SK-N-DZ (cell line): Measurements from ENCODE around the gene PRDM1.

Experiments used
- DNase-seq: peaks from one replicate; pipeline ENCODE4 v3.0.0-alpha.2; 2015; ENCODE audit warnings: low spot score

PRDM1 gene

GRCh38 chr6:106094964-106095335, 8.8 kb downstream of the PRDM1 start:
- no peak for DNase-seq

GRCh38 chr6:106097411-106098231, 11.5 kb downstream of the PRDM1 start:
- no peak for DNase-seq

- DNase-seq = no peak
Measured at GRCh38 chr6:106098383-106099234, 12.5 kb downstream of the PRDM1 start.

- DNase-seq = no peak
Measured at GRCh38 chr6:106099235-106099537, 13.1 kb downstream of the PRDM1 start.

GRCh38 chr6:106100755-106101154, 14.6 kb downstream of the PRDM1 start:
- no peak for DNase-seq

- DNase-seq = no peak
Measured at GRCh38 chr6:106101466-106101865, 15.3 kb downstream of the PRDM1 start.

GRCh38 chr6:106102034-106102433, 15.9 kb downstream of the PRDM1 start:
- DNase-seq = no peak

- DNase-seq = no peak
Measured at GRCh38 chr6:106102967-106103727, 17.0 kb downstream of the PRDM1 start.

- no peak for DNase-seq
Measured at GRCh38 chr6:106103728-106104109, 17.6 kb downstream of the PRDM1 start.

- DNase-seq = no peak
Measured at GRCh38 chr6:106104476-106104875, 18.3 kb downstream of the PRDM1 start.

GRCh38 chr6:106104941-106105340, 18.8 kb downstream of the PRDM1 start:
- DNase-seq = no peak

- no peak for DNase-seq
Measured at GRCh38 chr6:106105493-106105892, 19.4 kb downstream of the PRDM1 start.

GRCh38 chr6:106106276-106107042, 20.3 kb downstream of the PRDM1 start:
- DNase-seq = no peak

- no peak for DNase-seq
Measured at GRCh38 chr6:106107043-106107613, 21.0 kb downstream of the PRDM1 start.

- DNase-seq = no peak
Measured at GRCh38 chr6:106108129-106108528, 22.0 kb downstream of the PRDM1 start.

GRCh38 chr6:106109029-106109428, 22.9 kb downstream of the PRDM1 start:
- DNase-seq = no peak

- DNase-seq = no peak
Measured at GRCh38 chr6:106110164-106110826, 24.2 kb downstream of the PRDM1 start.

GRCh38 chr6:106112433-106112832, 26.3 kb downstream of the PRDM1 start:
- DNase-seq = no peak

GRCh38 chr6:106113256-106113959, 27.3 kb downstream of the PRDM1 start:
- no peak for DNase-seq

GRCh38 chr6:106114492-106114891, 28.4 kb downstream of the PRDM1 start:
- DNase-seq = no peak
